GM10847 (cell line): ENCODE measurements around the gene RARB.

Source experiments
- POLR2A ChIP-seq: IDR thresholded peaks from 2 replicates; pipeline ENCODE4 v1.6.1; 2011; ENCODE audit not compliant: insufficient read length; ENCODE audit errors: extremely low read depth

Gene RARB

DNA sequence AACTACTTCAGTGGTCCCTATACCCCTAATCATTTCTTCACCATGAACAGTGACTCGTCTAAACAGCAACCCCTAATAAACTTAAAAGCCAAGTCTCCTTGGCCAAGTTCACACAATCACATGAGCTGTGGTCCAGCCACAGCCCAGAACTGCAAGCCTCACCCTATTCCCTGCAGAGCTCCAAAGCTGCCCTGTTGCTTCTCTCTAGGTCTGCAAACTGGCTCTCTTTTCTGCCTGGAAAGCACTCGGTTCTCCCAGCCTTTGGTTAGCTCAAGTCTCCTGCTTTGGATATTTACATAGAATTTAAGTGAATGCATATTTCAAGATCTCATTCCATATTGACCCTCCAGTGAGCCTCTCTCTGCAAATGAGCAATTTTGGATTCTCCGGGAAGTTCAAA is 129.6 kb downstream of the RARB start:
- no peak for TF ChIP-seq POLR2A

DNA sequence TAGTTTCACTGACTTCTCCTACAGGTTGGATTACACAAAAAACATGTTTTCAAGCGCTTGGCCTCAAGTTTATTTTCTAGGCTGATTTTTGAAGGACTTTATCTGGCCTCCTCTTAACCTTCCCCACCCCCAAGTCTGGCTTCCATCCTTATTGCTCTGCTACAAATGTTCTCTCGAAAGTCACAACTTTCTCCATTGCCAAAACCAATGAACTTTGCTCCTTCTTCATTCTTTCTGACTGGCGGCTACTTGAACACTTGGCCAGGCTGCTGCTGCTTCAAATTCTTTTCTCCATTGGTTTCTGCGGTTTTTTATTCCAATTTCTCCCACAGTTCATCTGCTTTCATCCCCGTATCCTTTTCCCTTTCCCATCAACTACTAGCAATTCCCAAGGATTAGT is 130.1 kb downstream of the RARB start:
- TF ChIP-seq POLR2A = no peak

DNA sequence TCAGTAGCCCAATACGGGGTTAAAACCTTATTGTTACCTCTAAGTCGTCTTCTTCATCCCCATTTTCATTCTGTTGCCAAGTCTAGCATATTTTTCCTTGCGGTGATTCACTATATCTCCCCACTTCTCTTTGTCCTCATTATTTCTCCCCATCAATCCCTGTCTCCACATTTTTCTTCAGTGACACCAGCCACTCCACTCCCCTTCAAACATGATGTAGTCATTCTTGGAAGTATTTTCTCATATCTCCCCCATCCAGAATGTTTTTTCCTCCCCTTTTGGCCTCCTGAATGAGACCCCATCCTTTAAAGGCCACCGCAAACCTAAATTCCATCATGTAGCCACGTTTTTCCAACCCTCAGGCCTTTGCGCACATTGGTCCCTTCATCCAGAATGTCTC is 130.7 kb downstream of the RARB start:
- no peak for TF ChIP-seq POLR2A

DNA sequence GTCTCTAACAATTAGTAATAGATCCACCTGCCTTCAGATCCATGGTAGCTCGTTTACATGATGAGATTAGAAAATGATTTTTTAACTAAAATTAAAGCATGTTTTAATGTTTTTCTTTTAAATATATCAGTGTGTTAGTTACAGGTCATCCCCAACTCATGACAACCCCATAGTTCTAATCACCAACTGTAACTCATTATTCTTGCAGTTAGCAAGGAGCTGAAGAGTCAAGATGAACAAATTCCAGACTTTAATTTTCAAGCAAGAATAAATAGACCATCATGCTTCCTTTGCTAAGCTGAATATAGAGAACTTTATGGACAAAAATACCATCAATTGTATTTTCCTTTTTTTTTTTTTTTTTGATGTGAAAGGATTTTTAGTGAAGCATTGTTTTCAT is 135.5 kb downstream of the RARB start:
- TF ChIP-seq POLR2A = no peak

DNA sequence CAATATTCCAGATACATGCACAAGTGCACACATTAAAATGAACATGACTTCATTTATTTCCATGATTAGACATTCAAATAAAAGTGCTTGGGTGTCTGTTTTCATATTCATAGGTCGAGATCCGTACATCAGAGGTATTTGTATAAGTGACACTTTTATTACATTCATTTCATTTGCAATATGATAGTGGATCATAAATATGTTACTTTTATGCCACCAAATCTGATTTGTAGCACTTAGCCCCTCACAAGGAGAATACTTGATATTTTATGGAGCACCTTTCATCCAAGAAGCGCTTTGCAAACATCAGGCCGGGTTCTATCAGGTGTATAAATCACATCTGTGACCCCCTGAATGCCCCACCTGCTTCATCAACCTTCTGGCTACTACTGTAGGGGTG is 136.0 kb downstream of the RARB start:
- TF ChIP-seq POLR2A = no peak

DNA sequence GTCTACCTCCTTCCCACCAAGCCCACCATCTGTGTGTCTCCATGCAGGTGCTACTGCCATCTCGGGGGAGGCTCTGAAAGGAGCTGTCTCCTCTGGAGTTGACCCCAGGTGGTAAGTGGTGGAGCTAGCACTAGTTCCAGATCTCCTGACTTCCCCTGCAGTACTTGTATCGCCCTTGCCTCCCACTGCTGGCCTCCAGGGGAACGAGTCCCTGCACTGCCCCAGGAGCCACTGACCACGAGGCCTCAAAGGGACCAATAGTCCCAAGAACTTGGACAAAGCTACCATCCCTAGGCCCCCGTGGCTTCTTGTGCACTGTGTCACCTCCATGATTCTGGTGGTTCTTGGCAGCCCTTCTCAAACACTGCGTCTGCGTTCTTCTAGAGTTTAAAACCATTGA is 137.7 kb downstream of the RARB start:
- no peak for TF ChIP-seq POLR2A

DNA sequence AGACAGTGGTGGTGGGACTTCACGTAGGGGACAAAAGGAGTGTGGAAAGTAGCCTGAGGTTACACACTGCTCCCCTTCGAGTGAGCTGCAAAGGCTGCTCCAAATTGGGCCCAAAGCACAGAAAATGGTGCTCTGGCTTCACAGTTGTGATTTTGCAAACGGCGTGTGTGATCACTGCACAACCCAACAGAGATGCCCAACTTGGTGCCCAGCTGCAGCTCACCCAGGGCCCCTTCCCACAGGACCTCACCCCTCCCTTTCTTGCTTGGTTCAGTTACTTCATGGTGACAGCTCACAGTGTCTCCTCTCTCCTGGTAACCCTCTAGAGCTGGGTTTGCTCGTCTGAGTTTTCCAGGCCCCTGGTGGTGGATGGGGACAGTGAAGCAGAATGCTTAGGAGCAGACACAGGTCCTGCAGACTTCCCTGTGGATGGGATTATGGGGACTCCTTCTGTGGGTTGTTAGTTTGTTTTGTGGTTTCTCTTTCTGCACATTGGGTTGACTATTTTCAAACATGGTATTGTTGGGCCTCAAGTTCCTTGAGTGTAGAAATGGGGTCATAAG is 138.4 kb downstream of the RARB start:
- no peak for TF ChIP-seq POLR2A

DNA sequence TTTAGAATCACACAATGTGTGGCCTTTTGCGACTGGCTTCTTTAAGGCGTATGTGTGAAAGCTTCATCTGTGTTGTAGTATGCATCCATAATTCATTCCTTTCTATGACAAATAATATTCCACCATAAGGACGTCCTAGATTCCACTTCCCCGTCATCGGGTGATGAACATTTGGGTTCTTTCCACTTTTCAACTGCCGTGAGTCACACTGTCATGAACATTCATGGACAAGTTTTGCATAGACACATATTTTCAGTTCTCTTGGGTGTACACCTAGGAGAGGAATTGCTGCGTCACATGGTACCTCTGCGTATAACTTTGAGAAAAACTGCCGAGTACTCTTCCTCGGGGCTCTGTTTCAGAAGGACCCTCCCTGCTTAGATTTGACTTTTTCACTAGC is 139.3 kb downstream of the RARB start:
- TF ChIP-seq POLR2A = no peak

DNA sequence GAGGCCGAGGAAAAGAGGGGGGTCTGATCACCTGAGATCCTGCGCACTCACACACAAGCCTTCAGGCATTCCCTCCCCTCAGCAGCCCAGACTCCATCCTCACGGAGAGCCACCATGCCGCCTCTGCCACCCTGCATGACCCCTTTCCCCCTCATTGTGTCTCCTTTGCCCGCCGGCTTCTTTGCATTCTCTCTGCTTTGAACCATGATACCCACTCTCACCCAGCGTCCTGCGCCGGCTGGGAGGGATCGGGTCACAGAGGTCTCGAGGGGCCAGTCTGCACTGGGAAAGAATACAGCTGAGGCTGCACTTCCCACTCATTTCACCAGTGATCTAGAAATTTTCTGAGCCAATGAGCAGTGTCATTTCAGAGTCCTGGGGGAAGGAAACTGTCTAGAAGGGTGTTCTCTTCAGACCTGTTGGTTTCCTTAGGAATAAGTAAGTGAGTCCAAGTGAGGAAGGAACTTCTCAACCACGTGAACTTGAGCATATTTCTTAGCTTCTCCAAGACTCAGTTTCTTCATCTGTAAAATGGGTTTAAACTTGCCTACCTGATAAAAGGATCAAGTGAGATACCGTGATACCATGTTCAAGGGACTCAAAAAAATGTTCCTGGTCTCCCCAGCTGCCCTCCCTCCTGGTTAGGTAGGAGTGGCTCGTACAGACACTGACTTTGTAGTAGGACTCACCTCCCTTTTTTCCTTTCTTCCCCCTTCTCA is 139.9 kb downstream of the RARB start:
- no peak for TF ChIP-seq POLR2A

DNA sequence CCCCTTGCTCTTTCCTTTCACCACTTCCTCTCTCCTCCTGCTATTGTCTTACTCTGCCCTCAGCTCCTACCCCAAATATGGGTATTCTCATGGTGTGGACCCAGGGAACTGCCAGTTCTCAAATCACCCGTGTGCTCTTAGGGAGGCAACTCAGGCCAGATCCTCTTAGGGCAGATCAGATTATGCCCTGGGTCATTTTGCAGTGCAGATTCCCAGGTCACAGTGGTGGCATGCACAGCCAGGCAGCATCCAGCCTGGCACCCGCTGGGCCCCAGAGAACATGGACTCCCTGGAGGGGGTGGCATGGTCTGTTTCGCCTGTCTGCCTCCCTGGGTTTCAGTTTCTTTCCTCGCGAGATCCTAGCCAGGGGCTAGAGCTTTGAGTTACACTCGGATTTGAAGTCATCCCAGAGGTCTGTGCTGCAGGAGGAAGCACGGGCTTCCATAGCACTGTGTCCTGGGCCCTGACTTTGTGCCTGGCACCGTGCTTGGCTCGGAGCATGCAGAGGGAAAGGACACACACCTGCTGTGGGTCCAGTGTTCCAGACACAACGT is 140.5 kb downstream of the RARB start:
- TF ChIP-seq POLR2A = no peak

DNA sequence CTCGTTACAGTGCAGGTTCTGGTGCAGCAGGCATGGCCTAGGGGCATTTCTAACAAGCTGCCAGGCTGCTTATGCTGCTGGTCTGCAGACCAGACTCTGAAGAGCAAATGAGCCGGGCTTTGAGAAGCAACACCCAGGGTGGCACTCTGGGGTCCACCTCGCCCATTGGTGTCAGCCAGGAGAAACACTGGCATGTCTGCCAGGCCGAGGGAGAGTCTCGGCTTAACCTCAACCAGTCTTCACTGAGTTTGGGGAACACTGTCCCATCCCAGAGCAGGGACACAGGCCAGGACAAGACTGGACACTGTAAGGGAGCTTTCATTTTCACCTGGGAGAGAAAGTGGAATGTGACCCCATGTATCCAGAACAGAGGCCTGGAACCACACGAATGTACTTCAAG is 143.2 kb downstream of the RARB start:
- TF ChIP-seq POLR2A = no peak

DNA sequence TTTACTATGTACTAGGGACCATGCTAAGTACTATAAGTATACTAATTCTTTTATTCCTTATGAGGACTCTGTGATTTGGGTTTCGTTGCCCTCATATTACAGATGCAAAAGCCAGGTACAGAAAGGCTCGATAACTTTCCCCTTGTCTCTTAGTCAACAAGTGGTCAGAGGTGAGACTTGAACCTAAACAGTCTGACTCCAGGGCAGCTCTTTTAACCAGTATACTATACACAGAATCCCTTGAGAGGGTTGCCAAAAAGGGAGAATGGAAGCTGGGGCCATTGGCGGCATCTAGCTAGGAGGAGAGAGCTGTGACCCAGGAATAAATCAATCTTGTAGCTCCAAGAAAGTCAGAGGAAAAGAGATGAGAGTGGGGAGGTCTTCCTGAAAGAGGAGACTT is 144.3 kb downstream of the RARB start:
- no peak for TF ChIP-seq POLR2A

DNA sequence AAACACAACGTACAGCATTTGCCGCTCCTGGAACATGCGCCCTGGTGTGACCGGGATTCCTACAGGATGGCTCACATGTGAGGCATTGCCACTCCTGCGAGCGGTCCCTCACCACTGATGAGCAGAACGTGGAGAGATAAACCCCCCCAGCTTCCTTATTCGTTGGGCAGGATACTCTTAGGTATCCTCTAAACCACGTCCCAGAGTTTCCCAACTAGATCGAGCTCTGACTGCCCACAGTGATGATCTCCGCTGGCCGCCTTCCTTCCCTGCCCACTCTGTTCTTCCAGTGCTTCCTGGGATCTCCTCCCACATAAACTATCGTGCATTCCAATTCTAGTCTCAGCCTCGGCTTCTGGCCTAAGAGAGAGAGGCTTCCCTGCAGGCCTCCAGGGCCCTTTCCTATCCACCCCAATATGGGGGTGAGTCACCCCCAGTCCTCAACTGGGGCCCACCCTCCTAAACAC is 144.9 kb downstream of the RARB start:
- TF ChIP-seq POLR2A = no peak

DNA sequence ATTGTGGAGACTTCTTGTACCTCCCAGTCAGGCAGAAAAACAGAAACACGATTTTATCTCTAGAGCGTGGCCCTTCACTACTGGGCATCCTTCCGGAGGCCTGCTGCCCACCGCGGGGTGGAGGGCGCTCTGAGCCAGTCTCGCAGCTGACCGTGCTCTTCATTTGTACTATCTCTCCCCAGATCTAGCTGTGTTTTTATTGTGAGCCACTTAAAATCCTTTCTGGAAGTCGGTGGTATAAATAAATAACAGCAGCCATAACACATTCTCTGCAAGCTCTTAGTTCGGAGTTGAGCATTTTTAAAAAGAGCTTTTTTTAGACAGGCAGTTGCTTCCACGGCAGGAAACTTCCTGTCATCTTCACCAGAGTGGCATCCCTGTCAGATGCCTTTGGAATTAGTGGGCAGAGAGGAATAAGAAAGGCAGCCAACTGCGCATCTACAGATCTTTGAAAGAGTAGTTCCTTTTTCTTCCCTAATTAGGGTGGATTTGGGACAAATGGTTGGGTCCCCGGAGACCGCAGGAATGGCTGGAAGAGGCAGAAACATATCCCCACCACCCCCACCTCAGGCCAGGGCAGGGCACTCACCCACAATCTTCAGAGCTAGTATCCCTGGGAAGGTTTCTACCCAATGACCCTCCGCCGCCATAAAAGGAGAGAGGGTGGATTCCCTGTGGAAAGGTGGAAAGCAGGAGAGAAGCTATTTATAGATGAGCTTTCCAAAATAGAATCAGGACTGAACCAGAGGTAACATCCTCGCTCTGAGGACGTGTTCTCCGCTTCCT is 145.5 kb downstream of the RARB start:
- no peak for TF ChIP-seq POLR2A

DNA sequence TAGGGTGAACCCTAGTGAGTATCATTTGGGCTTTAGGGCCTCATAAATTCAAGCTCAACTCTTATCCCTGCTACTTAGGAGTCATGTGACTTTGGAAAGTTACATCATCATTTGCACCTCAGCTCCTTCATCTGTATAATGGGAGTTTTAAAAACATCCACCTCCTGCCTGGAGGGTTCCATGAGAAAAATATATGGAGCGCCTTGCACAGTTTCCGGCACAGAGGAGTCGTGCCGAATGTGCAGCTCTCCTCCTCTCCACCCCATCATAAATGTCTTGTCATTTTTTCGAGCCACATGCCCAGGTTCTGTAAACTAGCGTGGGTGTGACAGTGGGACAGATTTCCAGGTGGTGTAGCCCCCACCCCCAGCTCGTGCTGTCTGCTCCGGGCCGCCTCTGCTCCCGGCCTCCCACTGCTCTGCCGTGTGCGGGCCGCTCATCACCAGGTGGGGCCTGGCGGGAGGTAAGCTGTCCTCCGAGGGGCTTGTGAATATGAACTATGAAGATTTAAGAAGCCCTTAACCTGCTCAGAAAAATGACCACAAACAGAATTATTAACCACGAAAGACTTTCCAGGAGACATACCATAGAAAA is 146.2 kb downstream of the RARB start:
- TF ChIP-seq POLR2A = no peak

DNA sequence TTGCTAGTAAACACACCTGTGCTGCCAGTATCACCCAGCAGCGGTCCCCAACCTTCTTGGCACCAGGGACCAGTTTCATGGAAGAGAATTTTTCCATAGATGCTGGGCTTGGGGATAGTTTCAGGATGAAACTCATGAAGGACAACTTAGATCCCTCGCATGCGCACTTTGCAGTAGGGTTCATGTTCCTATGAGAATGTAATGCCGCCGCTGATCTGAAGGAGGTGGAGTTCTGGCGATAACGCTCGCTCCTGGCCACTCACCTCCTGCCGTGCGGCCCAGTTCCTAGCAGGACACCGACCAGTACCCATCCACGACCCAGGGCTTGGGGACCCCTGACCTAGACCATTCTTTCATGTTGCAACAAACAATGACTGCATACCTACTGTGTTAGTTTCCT is 146.9 kb downstream of the RARB start:
- no peak for TF ChIP-seq POLR2A
